ENCODE results near the gene CD99. TPM values are rescaled to one million over a fixed set of nuclear protein-coding genes. Genes with fewer than 3 reads are reported as not detected.
"Not testable (repeated sequence)": the region's sequence is repeated elsewhere in the genome, so short reads cannot be mapped to it uniquely, and the experiment has no call there.

The CD99 gene
- total and polyA plus RNA-seq, 2 donors (not counting 3 experiments of a cell fraction or from before 2014, with no cell fraction given): 364 to 654 TPM

- FAIRE-seq (no peak), DNase-seq (ENCODE audit: low read depth, low spot score) (no peak)
- H3K9ac ChIP-seq (replicated peaks; ENCODE audit: extremely low read depth, insufficient read depth, low read length): no peak overlapping the region
- no peaks in the 10 kb centered on the region for H3K4me1 ChIP-seq (ENCODE audit: control insufficient read depth, extremely low read depth, insufficient read depth, low read length)
- POLR2A ChIA-PET: no interaction called here
- TF ChIP-seq POLR2AphosphoS5 (IDR thresholded peaks at IDR 0.05; ENCODE audit: insufficient read depth, low read depth, low read length) (no peak), POLR2A (IDR thresholded peaks at IDR 0.05; ENCODE audit: low read depth, low read length) (no peak), CTCF (IDR thresholded peaks at IDR 0.05; ENCODE audit: extremely low read depth in 1 of 2, insufficient read depth in 1 of 2, low read depth in 1 of 2, low read length in 2 of 2) (no peak), EZH2 (IDR thresholded peaks at IDR 0.05; ENCODE audit: borderline replicate concordance, low read depth, low read length, severe bottlenecking) (no peak), JUN (IDR thresholded peaks at IDR 0.05; ENCODE audit: borderline replicate concordance, insufficient read depth, insufficient read length, low read depth) (no peak), MYC (IDR thresholded peaks at IDR 0.05; ENCODE audit: low read depth, low read length) (no peak), FOS (IDR thresholded peaks at IDR 0.05; ENCODE audit: borderline replicate concordance, insufficient read depth, low read length) (no peak), GATA2 (IDR thresholded peaks at IDR 0.05; ENCODE audit: insufficient read depth, insufficient read length, low read depth, low read length) (no peak)
- TF ChIP-seq, protein P1, sequence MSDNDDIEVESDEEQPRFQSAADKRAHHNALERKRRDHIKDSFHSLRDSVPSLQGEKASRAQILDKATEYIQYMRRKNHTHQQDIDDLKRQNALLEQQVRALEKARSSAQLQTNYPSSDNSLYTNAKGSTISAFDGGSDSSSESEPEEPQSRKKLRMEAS (IDR thresholded peaks at IDR 0.05; ENCODE audit: insufficient read depth, insufficient read length): no peak
- no TSS peak for BruUV-seq (replicated peaks)
- H3K36me3 ChIP-seq (ENCODE audit: control insufficient read depth in 2 of 2, extremely low read depth in 1 of 2, insufficient read depth in 2 of 2, low read length in 2 of 2): no peaks in the 10 kb centered on the region
- H3K9me1 ChIP-seq (replicated peaks; ENCODE audit: control insufficient read depth, extremely low read depth, insufficient read depth, low read length): no peaks in the 10 kb centered on the region
- no peak overlapping the region for H3K27ac ChIP-seq (ENCODE audit: insufficient read depth, low read depth, low read length)
- H3K4me3 ChIP-seq (replicated peaks in 1 of 3; ENCODE audit: insufficient read depth in 1 of 3, low read depth in 1 of 3, low read length in 3 of 3): no peak overlapping the region
- H4K20me1 ChIP-seq (replicated peaks; ENCODE audit: control insufficient read depth, extremely low read depth, insufficient read depth, low read length): no peaks in the 10 kb centered on the region
- no peaks in the 10 kb centered on the region for H3K9me3 ChIP-seq (replicated peaks; ENCODE audit: control insufficient read depth, insufficient read depth, low read length)
- no peaks in the 10 kb centered on the region for H3K27me3 ChIP-seq (ENCODE audit: control insufficient read depth in 2 of 2, insufficient read depth in 2 of 2, low read length in 2 of 2)
- CTCF ChIA-PET: no interaction called here
- intact Hi-C loops (cut with micrococcal nuclease) (no loop called here), dilution Hi-C loops (cut with MboI; ENCODE audit: extremely low pct_ligation_motif_present, low sequenced_read_pairs) (no loop called here)
- H3K4me2 ChIP-seq (ENCODE audit: insufficient read depth, low read length): no peak overlapping the region
- no peaks in the 10 kb centered on the region for H3K79me2 ChIP-seq (ENCODE audit: control insufficient read depth, insufficient read depth, low read length)
- no peak overlapping the region for H2AFZ ChIP-seq (ENCODE audit: low read depth, low read length)
Observed at GRCh38 chrX:2769615-2770014, 78.5 kb downstream of the CD99 start.

- H3K9me1 ChIP-seq (replicated peaks; ENCODE audit: control insufficient read depth, extremely low read depth, insufficient read depth, low read length); POLR2A ChIA-PET; H2AFZ ChIP-seq (ENCODE audit: low read depth, low read length); H3K27me3 ChIP-seq (ENCODE audit: control insufficient read depth in 2 of 2, insufficient read depth in 2 of 2, low read length in 2 of 2); H3K27ac ChIP-seq (ENCODE audit: insufficient read depth, low read depth, low read length); BruUV-seq (replicated peaks); CTCF ChIA-PET; H4K20me1 ChIP-seq (replicated peaks; ENCODE audit: control insufficient read depth, extremely low read depth, insufficient read depth, low read length); H3K36me3 ChIP-seq (ENCODE audit: control insufficient read depth in 2 of 2, extremely low read depth in 1 of 2, insufficient read depth in 2 of 2, low read length in 2 of 2); DNase-seq (ENCODE audit: low read depth, low spot score); H3K9me3 ChIP-seq (replicated peaks; ENCODE audit: control insufficient read depth, insufficient read depth, low read length); H3K4me1 ChIP-seq (ENCODE audit: control insufficient read depth, extremely low read depth, insufficient read depth, low read length); FAIRE-seq; H3K4me2 ChIP-seq (ENCODE audit: insufficient read depth, low read length); H3K79me2 ChIP-seq (ENCODE audit: control insufficient read depth, insufficient read depth, low read length); H3K4me3 ChIP-seq (replicated peaks in 1 of 3; ENCODE audit: insufficient read depth in 1 of 3, low read depth in 1 of 3, low read length in 3 of 3); H3K9ac ChIP-seq (replicated peaks; ENCODE audit: extremely low read depth, insufficient read depth, low read length); dilution Hi-C loops (cut with MboI; ENCODE audit: extremely low pct_ligation_motif_present, low sequenced_read_pairs); intact Hi-C loops (cut with micrococcal nuclease): not testable (repeated sequence)
Observed at GRCh38 chrX:2773166-2774055, 82.3 kb downstream of the CD99 start.

Measured in endothelial cell of umbilical vein (primary cell).